Activated CD4-positive, alpha-beta memory T cell treated with anti-CD3 and anti-CD28 coated beads for 36 hours (primary cell): ENCODE results near the gene TMEM41A. TPM values are rescaled to one million over a fixed set of nuclear protein-coding genes. Genes with fewer than 3 reads are reported as not detected.
"Not testable (repeated sequence)": the region's sequence is repeated elsewhere in the genome, so short reads cannot be mapped to it uniquely, and the experiment has no call there.

Experiments
- CTCF ChIA-PET: fragments of 350-600 bp; sonication (Branson Sonifier 250); formaldehyde crosslinking; loops from one replicate; lab custom pipeline; 2021; ENCODE audit warnings: antibody characterized with exemption, inconsistent platforms; lab: Charles Lee
- POLR2A ChIA-PET: fragments of 350-600 bp; sonication (Branson Sonifier 250); formaldehyde crosslinking; loops from one replicate; lab custom pipeline; 2021; ENCODE audit warnings: antibody characterized with exemption; lab: Charles Lee
- DNase-seq: peaks from one replicate; pipeline ENCODE4 v3.0.0-alpha.2; 2020
- H3K27ac Mint-ChIP-seq: one replicate; pipeline ENCODE4 v1.8.0; 2021; ENCODE audit warnings: mixed read lengths
- H3K27me3 Mint-ChIP-seq: one replicate; pipeline ENCODE4 v1.8.0; 2021; ENCODE audit warnings: mixed read lengths
- H3K36me3 Mint-ChIP-seq: one replicate; pipeline ENCODE4 v1.8.0; 2021; ENCODE audit warnings: mixed read lengths
- H3K4me1 Mint-ChIP-seq: one replicate; pipeline ENCODE4 v1.8.0; 2021; ENCODE audit warnings: low read depth, mixed read lengths
- H3K4me3 Mint-ChIP-seq: one replicate; pipeline ENCODE4 v1.8.0; 2021; ENCODE audit warnings: mild to moderate bottlenecking, mixed read lengths
- H3K9me3 Mint-ChIP-seq: one replicate; pipeline ENCODE4 v1.8.0; 2021; ENCODE audit warnings: mixed read lengths
- intact Hi-C: fragments of 100-400 bp; cut with micrococcal nuclease; formaldehyde crosslinking; loops from one replicate; pipeline ENCODE4 v1.15.1; 2023
- total RNA-seq, 2 experiments: library from RNA; stranded (reverse); gene quantifications; one replicate each; pipeline ENCODE4 v1.2.3, GENCODE V29; 2021

The TMEM41A gene
- total RNA-seq, 2 experiments from 2014 or later: 16.2 to 16.8 TPM

- POLR2A ChIA-PET, H3K4me1 Mint-ChIP-seq, intact Hi-C loops, CTCF ChIA-PET, H3K27me3 Mint-ChIP-seq, H3K36me3 Mint-ChIP-seq, H3K9me3 Mint-ChIP-seq, H3K27ac Mint-ChIP-seq, DNase-seq, H3K4me3 Mint-ChIP-seq: not testable (repeated sequence)
Measured at GRCh38 chr3:185451432-185451831, 47.4 kb downstream of the TMEM41A start.

DNA sequence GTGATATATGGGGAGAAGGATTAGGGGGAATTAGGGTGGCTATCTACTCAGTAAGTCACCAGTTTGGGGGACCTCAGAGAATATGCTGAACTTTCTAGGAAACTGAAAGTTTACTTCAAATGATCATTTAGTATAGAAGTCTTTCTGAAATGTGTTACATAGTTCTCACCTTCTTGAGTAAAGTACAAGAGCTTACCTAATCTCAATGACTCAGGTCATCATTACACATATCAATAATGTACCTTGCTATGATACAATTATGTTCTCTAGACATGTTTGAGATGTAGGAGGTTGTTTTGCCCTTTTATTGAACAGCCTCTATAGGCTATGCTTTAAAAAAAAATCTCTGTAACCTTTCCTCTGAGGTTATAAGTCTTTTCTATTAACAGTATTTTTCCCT lies 50.7 kb downstream of the TMEM41A start:
- intact Hi-C loops: no loop called here
- Mint-ChIP-seq H3K9me3 (no peaks in the 10 kb centered on the region), H3K4me1 (no peaks in the 10 kb centered on the region), H3K27ac (no peak overlapping the region), H3K36me3 (no peaks in the 10 kb centered on the region), H3K27me3 (no peaks in the 10 kb centered on the region), H3K4me3 (no peak overlapping the region)
- CTCF ChIA-PET: no interaction called here
- POLR2A ChIA-PET: no interaction called here
- no peak for DNase-seq

GRCh38 chr3:185444329-185444728 lies 54.5 kb downstream of the TMEM41A start:
- no peak overlapping the region for H3K27ac Mint-ChIP-seq
- intact Hi-C loops: no loop called here
- H3K27me3 Mint-ChIP-seq: peaks cover 7% of the 10 kb centered on the region
- H3K4me3 Mint-ChIP-seq: no peak overlapping the region
- DNase-seq: no peak
- ChIA-PET POLR2A (no interaction called here), CTCF (no interaction called here)
- peaks cover 1% of the 10 kb centered on the region for H3K36me3 Mint-ChIP-seq
- H3K9me3 Mint-ChIP-seq: no peaks in the 10 kb centered on the region
- H3K4me1 Mint-ChIP-seq: no peaks in the 10 kb centered on the region

GRCh38 chr3:185442031-185442430 lies 56.8 kb downstream of the TMEM41A start:
- intact Hi-C loops: no loop called here
- Mint-ChIP-seq H3K4me1 (no peaks in the 10 kb centered on the region), H3K27me3 (peaks cover 7% of the 10 kb centered on the region), H3K27ac (no peak overlapping the region), H3K9me3 (no peaks in the 10 kb centered on the region), H3K4me3 (no peak overlapping the region), H3K36me3 (peaks cover 1% of the 10 kb centered on the region)
- no peak for DNase-seq
- POLR2A ChIA-PET: no interaction called here
- CTCF ChIA-PET: no interaction called here

DNA sequence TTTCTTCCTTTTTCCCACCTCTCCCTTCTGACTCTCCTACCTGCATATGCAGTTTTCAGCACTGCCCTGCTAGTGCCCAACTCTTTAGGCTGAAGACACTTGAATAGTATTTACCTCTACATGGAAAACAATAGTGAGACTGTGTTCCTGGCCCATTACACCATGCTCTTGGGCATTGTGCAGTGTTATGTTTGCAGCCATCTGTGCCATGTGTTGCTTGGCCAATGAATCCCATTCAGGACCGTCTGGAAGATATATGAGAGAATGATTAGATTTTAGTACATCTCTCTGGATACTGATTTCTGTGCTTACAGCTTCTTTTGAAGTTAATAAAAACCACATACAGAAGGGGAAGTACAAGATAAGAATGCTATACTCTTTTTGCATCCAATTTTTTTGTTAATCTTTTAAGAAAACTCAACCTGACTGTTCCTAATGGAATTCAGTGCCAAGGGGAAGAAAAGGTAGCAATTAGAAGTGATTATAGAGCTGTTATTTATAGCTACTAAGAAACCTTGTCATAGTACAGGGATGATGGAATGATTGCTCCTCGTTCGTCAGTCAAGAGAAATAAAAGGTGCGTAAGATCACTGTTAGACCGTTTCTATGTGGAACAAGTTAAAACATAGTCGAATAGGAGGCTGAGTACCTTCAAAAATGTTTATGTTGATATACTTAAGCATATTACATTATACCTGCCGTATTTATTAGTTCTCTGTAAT lies 58.9 kb downstream of the TMEM41A start:
- H3K4me3 Mint-ChIP-seq: no peak overlapping the region
- CTCF ChIA-PET: no interaction called here
- peaks cover 1% of the 10 kb centered on the region for H3K36me3 Mint-ChIP-seq

More for the DNA sequence above, 58.9 kb downstream of the TMEM41A start:
- no peak overlapping the region for H3K27ac Mint-ChIP-seq
- no peaks in the 10 kb centered on the region for H3K4me1 Mint-ChIP-seq
- H3K27me3 Mint-ChIP-seq: peaks cover 7% of the 10 kb centered on the region
- intact Hi-C loops: no loop called here
- no peaks in the 10 kb centered on the region for H3K9me3 Mint-ChIP-seq
- no peak for DNase-seq
- POLR2A ChIA-PET: no interaction called here

Other genes starting within 250 kb of the TMEM41A start
- 1 to 10 TPM; 1.9 to 3.2 TPM for gene EHHADH, start 245.0 kb downstream of the TMEM41A start, total RNA-seq
- gene MAP3K13, start 135.9 kb downstream of the TMEM41A start, total RNA-seq: 10 to 100 TPM; 10.6 to 12.4 TPM
- not detected for gene LIPH, start 53.6 kb upstream of the TMEM41A start, total RNA-seq
- gene SENP2, start 87.3 kb upstream of the TMEM41A start, total RNA-seq: 10 to 100 TPM; 29.2 to 29.6 TPM